SJSA1 (cell line): ENCODE measurements around the gene KIF23. TPM values are rescaled to one million over a fixed set of nuclear protein-coding genes. Genes with fewer than 3 reads are reported as not detected.
"Not testable (repeated sequence)": the region's sequence is repeated elsewhere in the genome, so short reads cannot be mapped to it uniquely, and the experiment has no call there.

ENCODE experiments used
- DNase-seq, 2 experiments: peaks; one replicate each; pipeline ENCODE4 v3.0.0-alpha.2; 2015 to 2020; ENCODE audit warnings: low spot score in 2 of 2, low read depth in 1 of 2
- H3K27ac ChIP-seq: fragments of 250-450 bp; sonication (Bioruptor Pico); 2 replicates; pipeline ENCODE4 v1.5.1; 2020; ENCODE audit warnings: mild to moderate bottlenecking, moderate library complexity
- H3K27me3 ChIP-seq: fragments of 250-450 bp; sonication (Bioruptor Pico); replicated peaks from 2 replicates; pipeline ENCODE4 v1.5.1; 2020; ENCODE audit warnings: mild to moderate bottlenecking, moderate library complexity
- H3K36me3 ChIP-seq: fragments of 250-450 bp; sonication (Bioruptor Pico); 2 replicates; pipeline ENCODE4 v1.5.1; 2020; ENCODE audit warnings: mild to moderate bottlenecking
- H3K4me1 ChIP-seq: fragments of 250-450 bp; sonication (Bioruptor Pico); replicated peaks from 2 replicates; pipeline ENCODE4 v1.6.1; 2021; ENCODE audit warnings: mild to moderate bottlenecking
- H3K4me3 ChIP-seq: fragments of 250-450 bp; sonication (Bioruptor Pico); 2 replicates; pipeline ENCODE4 v1.5.1; 2020; ENCODE audit warnings: mild to moderate bottlenecking
- H3K9me3 ChIP-seq: fragments of 250-450 bp; sonication (Bioruptor Pico); replicated peaks from 2 replicates; pipeline ENCODE4 v1.5.1; 2020; ENCODE audit warnings: mild to moderate bottlenecking
- total RNA-seq: library from RNA; depleted of rRNA; stranded (reverse); fragments of >200 nt; shearing (Covaris generic); gene quantifications from 2 replicates; pipeline ENCODE4 v1.2.3, GENCODE V29; 2014

The KIF23 gene
- total RNA-seq, 1 experiment from 2014 or later, result 170 TPM

- no peak for DNase-seq
- Histone ChIP-seq H3K27me3 (no peaks in the 10 kb centered on the region), H3K36me3 (peaks cover 97% of the 10 kb centered on the region), H3K9me3 (no peaks in the 10 kb centered on the region), H3K4me1 (no peaks in the 10 kb centered on the region), H3K27ac (no peak overlapping the region), H3K4me3 (no peak overlapping the region)
Observed at GRCh38 chr15:69434238-69434637, 20.1 kb downstream of the KIF23 start.

DNA sequence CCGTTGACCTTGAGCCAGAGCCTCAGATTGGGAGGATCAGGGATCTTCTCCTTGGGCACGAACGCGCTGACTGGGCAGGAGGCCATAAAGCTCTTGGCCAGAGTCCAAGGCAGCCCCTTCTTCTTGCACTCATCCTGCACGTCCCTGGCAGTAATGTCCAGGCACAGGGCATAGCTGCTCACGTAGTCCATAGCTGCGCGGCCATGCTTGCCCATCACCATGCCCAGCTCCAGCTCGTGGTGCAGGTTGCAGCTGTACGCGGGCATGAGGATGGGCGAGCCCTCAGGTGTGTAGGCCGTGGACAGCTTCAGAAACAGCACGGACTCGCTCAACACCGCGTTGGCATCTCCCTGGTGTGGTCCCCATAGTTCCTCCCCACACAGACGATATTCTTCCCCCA is 20.5 kb downstream of the KIF23 start:
- Histone ChIP-seq H3K9me3 (no peaks in the 10 kb centered on the region), H3K27ac (no peak overlapping the region), H3K4me1 (no peaks in the 10 kb centered on the region), H3K27me3 (no peaks in the 10 kb centered on the region), H3K4me3 (no peak overlapping the region), H3K36me3 (peaks cover 97% of the 10 kb centered on the region)
- DNase-seq, result no peak

DNA sequence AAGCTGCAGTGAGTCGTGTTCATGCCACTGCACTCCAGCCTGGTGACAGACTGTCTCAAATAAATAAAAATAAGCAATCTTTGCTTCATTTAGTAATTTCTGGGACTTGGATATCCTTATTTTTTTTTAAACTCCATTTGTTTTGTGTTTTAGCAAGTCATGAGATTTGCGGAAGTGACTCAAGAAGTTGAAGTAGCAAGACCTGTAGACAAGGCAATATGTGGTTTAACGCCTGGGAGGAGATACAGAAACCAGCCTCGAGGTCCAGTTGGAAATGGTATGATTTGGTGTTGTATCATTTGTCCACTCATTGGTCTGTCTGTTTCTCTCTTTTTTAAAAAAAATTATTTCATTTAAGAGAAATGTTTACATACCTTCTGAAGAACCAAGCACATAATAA is 21.8 kb downstream of the KIF23 start:
- Histone ChIP-seq H3K36me3 (peaks cover 97% of the 10 kb centered on the region), H3K4me1 (no peaks in the 10 kb centered on the region), H3K4me3 (no peak overlapping the region), H3K27ac (no peak overlapping the region; the same call in 1 of the 2 replicates), H3K9me3 (no peaks in the 10 kb centered on the region), H3K27me3 (no peaks in the 10 kb centered on the region)
- no peak for DNase-seq

DNA sequence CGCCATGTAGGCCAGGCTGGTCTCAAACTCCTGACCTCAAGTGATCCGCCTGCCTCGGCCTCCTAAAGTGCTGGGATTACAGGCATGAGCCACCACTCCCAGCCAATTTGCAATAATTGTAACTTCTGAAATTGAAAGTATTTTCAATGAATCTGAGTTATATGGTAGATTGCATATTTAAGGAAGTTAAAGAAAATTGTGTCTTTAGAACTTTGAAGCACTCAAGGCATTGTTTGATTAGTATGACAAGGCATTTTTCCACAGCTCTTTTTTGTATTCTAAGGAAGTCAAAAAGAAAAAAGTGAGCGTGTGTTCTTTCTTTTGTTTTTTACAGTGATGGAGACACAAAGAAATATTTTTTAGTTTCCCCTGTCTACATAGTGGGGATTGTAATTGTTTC is 22.8 kb downstream of the KIF23 start:
- H3K9me3 ChIP-seq, result no peaks in the 10 kb centered on the region
- H3K36me3 ChIP-seq, result peaks cover 97% of the 10 kb centered on the region
- H3K27ac ChIP-seq, result no peak overlapping the region
- no peak for DNase-seq
- H3K4me1 ChIP-seq, result no peaks in the 10 kb centered on the region
- H3K27me3 ChIP-seq, result no peaks in the 10 kb centered on the region
- no peak overlapping the region for H3K4me3 ChIP-seq

GRCh38 chr15:69439623-69440022 is 25.5 kb downstream of the KIF23 start:
- no peaks in the 10 kb centered on the region for H3K4me1 ChIP-seq
- peaks cover 97% of the 10 kb centered on the region for H3K36me3 ChIP-seq
- H3K27ac ChIP-seq, result no peak overlapping the region
- H3K27me3 ChIP-seq, result no peaks in the 10 kb centered on the region
- DNase-seq, result no peak
- no peaks in the 10 kb centered on the region for H3K9me3 ChIP-seq
- no peak overlapping the region for H3K4me3 ChIP-seq

GRCh38 chr15:69443032-69443611 is 29.0 kb downstream of the KIF23 start:
- no peak for DNase-seq
- no peaks in the 10 kb centered on the region for H3K9me3 ChIP-seq
- H3K36me3 ChIP-seq, result peaks cover 97% of the 10 kb centered on the region
- H3K27me3 ChIP-seq, result no peaks in the 10 kb centered on the region
- no peak overlapping the region for H3K4me3 ChIP-seq
- H3K27ac ChIP-seq, result no peak overlapping the region
- H3K4me1 ChIP-seq, result no peaks in the 10 kb centered on the region

DNA sequence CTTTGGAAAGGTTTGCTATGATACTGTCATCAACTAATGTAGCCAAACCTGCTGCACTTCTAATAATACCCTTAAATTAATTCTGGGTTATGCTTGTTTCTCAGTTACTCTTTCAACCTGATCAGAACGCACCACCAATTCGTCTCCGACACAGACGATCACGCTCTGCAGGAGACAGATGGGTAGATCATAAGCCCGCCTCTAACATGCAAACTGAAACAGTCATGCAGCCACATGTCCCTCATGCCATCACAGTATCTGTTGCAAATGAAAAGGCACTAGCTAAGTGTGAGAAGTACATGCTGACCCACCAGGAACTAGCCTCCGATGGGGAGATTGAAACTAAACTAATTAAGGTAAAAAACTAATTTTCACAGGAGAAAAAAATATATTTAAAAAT is 30.5 kb downstream of the KIF23 start:
- Histone ChIP-seq H3K4me1 (no peaks in the 10 kb centered on the region), H3K4me3 (no peak overlapping the region), H3K27ac (no peak overlapping the region), H3K36me3 (peaks cover 95% of the 10 kb centered on the region), H3K9me3 (no peaks in the 10 kb centered on the region), H3K27me3 (no peaks in the 10 kb centered on the region)
- no peak for DNase-seq

DNA sequence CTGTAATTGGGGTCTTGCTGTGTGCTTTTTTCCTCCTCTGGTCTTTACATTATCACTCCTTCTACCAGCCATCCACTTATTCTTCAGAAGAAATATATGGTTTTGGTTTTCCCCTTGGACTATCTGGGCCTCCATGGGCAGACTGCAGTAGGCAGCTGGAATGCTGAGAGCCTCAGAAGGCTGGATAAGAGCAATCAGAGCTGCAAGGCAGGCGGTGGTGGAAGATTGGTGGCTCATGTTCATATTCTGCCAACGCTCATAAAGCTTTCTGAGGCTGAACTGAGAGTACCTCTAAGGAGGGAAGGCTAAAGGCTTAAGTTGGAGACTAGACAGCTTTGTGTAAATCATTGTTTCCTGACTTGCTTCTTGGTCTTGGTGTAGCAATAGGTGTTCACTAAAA is 32.8 kb downstream of the KIF23 start:
- H3K4me3 ChIP-seq, result no peak overlapping the region
- H3K27me3 ChIP-seq, result no peaks in the 10 kb centered on the region
- peaks cover 74% of the 10 kb centered on the region for H3K36me3 ChIP-seq
- DNase-seq, result no peak
- no peaks in the 10 kb centered on the region; the same call in 1 of the 2 replicates for H3K4me1 ChIP-seq
- H3K27ac ChIP-seq, result no peak overlapping the region
- no peaks in the 10 kb centered on the region for H3K9me3 ChIP-seq

DNA sequence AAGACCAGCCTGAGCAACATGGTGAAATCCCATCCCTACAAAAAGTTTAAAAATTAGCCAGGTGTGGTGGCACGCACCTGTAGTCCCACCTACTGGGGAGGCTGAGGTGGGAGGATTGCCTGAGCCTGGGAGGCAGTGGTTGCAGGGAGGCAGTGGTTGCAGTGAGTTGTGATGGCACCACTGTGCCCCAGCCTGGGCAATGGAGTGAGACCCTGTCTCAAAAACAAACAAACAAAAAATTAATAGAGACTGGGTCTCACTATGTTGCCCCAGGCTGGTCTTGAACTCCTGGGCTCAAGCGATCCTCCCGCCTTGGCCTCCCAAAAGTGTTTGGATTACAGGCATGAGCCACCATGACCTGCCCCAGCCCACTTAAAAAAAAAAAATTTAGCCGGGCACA is 36.1 kb downstream of the KIF23 start:
- H3K9me3 ChIP-seq, DNase-seq, H3K27ac ChIP-seq, H3K27me3 ChIP-seq, H3K4me3 ChIP-seq: not testable (repeated sequence)
- Histone ChIP-seq H3K36me3 (peaks cover 72% of the 10 kb centered on the region), H3K4me1 (peaks cover 18% of the 10 kb centered on the region)

- H3K36me3 ChIP-seq, result peaks cover 72% of the 10 kb centered on the region
- no peak overlapping the region for H3K4me3 ChIP-seq
- no peak for DNase-seq
- no peaks in the 10 kb centered on the region for H3K9me3 ChIP-seq
- H3K27me3 ChIP-seq, result no peaks in the 10 kb centered on the region
- H3K27ac ChIP-seq, result no peak overlapping the region
- peaks cover 23% of the 10 kb centered on the region for H3K4me1 ChIP-seq
Observed at GRCh38 chr15:69450968-69451695, 37.0 kb downstream of the KIF23 start.

- DNase-seq, result no peak
- Histone ChIP-seq H3K4me3 (peak overlapping the region; percentile 80), H3K36me3 (peaks cover 72% of the 10 kb centered on the region)
Observed at GRCh38 chr15:69451951-69452691, 38.0 kb downstream of the KIF23 start.

DNA sequence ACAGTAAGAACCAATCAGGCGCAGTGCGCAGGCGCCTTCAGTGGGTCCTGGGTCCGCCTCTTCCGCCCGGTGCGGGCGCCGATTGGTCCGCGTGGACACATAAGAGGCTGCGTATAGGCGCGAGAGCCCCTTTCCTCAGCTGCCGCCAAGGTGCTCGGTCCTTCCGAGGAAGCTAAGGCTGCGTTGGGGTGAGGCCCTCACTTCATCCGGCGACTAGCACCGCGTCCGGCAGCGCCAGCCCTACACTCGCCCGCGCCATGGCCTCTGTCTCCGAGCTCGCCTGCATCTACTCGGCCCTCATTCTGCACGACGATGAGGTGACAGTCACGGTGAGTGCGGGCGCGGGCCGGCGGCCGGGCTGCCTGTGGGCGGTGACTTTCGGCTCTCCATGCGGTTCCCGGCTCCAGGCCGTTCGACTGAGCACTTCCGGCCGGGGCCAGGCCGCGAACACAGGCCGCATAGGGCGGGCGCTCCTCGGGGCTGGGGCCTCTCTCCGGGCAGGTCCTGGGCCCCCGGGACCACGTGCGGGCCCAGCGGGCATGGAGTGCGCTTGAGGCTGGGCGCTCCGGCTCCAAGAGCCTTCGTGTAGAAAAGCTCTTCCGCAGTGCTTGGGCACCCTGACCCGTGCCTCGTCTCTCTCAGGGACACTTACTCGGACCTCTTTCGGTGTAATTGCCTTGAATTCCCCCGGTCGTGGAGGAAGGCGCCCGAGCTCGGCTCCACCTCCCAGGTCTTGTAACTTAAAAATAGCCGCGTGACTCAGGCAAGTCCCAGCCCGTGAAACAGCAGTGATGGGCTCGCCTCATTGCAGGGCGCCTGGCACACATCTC is 38.8 kb downstream of the KIF23 start, which contains the start of gene RPLP1:
TSS of gene RPLP1 (plus strand) at position 127 of the 830 bp plus-strand sequence. CDS start at position 258, 131 bp downstream.
- Histone ChIP-seq H3K9me3 (no peaks in the 10 kb centered on the region), H3K27me3 (no peaks in the 10 kb centered on the region), H3K4me3 (peak within 1 kb of the TSS; percentile 80), H3K27ac (peak within 1 kb of the TSS; percentile 61), H3K36me3 (peaks cover 73% of the 10 kb centered on the region), H3K4me1 (peaks cover 23% of the 10 kb centered on the region)
- peak; percentile 95 to 96 for DNase-seq

More at GRCh38 chr15:69451951-69452691, 38.0 kb downstream of the KIF23 start:
- H3K27me3 ChIP-seq, result no peaks in the 10 kb centered on the region
- 0 out of 2 replicates have a peak overlapping the region, but pooled peaks have one; percentile 1 for H3K27ac ChIP-seq
- no peaks in the 10 kb centered on the region for H3K9me3 ChIP-seq
- peaks cover 23% of the 10 kb centered on the region for H3K4me1 ChIP-seq

GRCh38 chr15:69454953-69455352 is 40.8 kb downstream of the KIF23 start:
- peak overlapping the region; percentile 80 for H3K4me3 ChIP-seq
- H3K9me3 ChIP-seq, result no peaks in the 10 kb centered on the region
- no peak for DNase-seq
- H3K27ac ChIP-seq, result no peak overlapping the region
- H3K36me3 ChIP-seq, result peaks cover 57% of the 10 kb centered on the region
- no peaks in the 10 kb centered on the region for H3K27me3 ChIP-seq
- H3K4me1 ChIP-seq, result peaks cover 23% of the 10 kb centered on the region
